OCI-LY1 (cell line): Measurements from ENCODE around the gene DGKD.

ENCODE experiments used
- H2AFZ ChIP-seq: fragments of 200-600 bp; sonication (generic), shearing (Covaris generic); 2 replicates; pipeline ENCODE4 v1.6.0; 2014; ENCODE audit warnings: antibody characterized with exemption, mild to moderate bottlenecking, low read length
- H3F3A ChIP-seq: fragments of 200-600 bp; sonication (generic), shearing (Covaris generic); 2 replicates; pipeline ENCODE4 v1.6.0; 2014; ENCODE audit warnings: mild to moderate bottlenecking, antibody characterized with exemption, low read length, moderate library complexity; ENCODE audit not compliant: insufficient read depth
- H3K27ac ChIP-seq: fragments of 200-600 bp; sonication (generic); 2 replicates; pipeline ENCODE4 v1.5.1; 2014; ENCODE audit warnings: low read length, mixed run types, mild to moderate bottlenecking, low read depth; ENCODE audit not compliant: poor library complexity, severe bottlenecking
- H3K27me3 ChIP-seq: fragments of 200-600 bp; sonication (generic); 2 replicates; pipeline ENCODE4 v1.6.0; 2014; ENCODE audit warnings: antibody characterized with exemption, mild to moderate bottlenecking, low read length, moderate library complexity; ENCODE audit not compliant: insufficient read depth
- H3K36me3 ChIP-seq: fragments of 200-600 bp; sonication (generic); 2 replicates; pipeline ENCODE4 v1.6.1; 2014; ENCODE audit warnings: mild to moderate bottlenecking, antibody characterized with exemption, low read length, moderate library complexity, mixed read lengths; ENCODE audit not compliant: insufficient read depth
- H3K4me1 ChIP-seq: fragments of 200-600 bp; sonication (generic); 2 replicates; pipeline ENCODE4 v1.5.1; 2014; ENCODE audit warnings: mild to moderate bottlenecking, low read length, moderate library complexity; ENCODE audit not compliant: insufficient read depth, severe bottlenecking
- H3K4me2 ChIP-seq: fragments of 200-600 bp; sonication (generic), shearing (Covaris generic); 2 replicates; pipeline ENCODE4 v1.6.1; 2014; ENCODE audit warnings: low read length
- H3K4me3 ChIP-seq: fragments of 200-600 bp; sonication (generic); 2 replicates; pipeline ENCODE4 v1.5.1; 2014; ENCODE audit warnings: low read length, low read depth, mild to moderate bottlenecking, mixed read lengths; ENCODE audit not compliant: poor library complexity, severe bottlenecking
- H3K79me2 ChIP-seq: fragments of 200-600 bp; shearing (Covaris generic); 2 replicates; pipeline ENCODE4 v1.6.1; 2016; ENCODE audit warnings: mixed run types, low read length, mixed read lengths; ENCODE audit not compliant: insufficient read depth
- H3K9ac ChIP-seq: fragments of 200-600 bp; sonication (generic), shearing (Covaris generic); 2 replicates; pipeline ENCODE4 v1.6.1; 2014; ENCODE audit warnings: mild to moderate bottlenecking, low read length, mixed read lengths
- H3K9me2 ChIP-seq: fragments of 200-600 bp; sonication (generic), shearing (Covaris generic); 2 replicates; pipeline ENCODE4 v1.6.1; 2014; ENCODE audit warnings: low read depth, mild to moderate bottlenecking, low read length, mixed read lengths
- H3K9me3 ChIP-seq: fragments of 200-600 bp; shearing (Covaris generic); 2 replicates; pipeline ENCODE4 v1.6.1; 2014; ENCODE audit warnings: low read length, mixed read lengths
- H4K20me1 ChIP-seq: fragments of 200-600 bp; sonication (generic), shearing (Covaris generic); 2 replicates; pipeline ENCODE4 v1.6.0; 2016; ENCODE audit warnings: mild to moderate bottlenecking, low read length; ENCODE audit not compliant: insufficient read depth
- CTCF ChIP-seq: fragments of 200-600 bp; sonication (generic), shearing (Covaris generic); IDR thresholded peaks from 2 replicates; pipeline ENCODE4 v1.5.1; 2017; ENCODE audit warnings: mild to moderate bottlenecking, antibody characterized with exemption, low read length, moderate library complexity, mixed read lengths
- EZH2 ChIP-seq: fragments of 200-600 bp; sonication (generic), shearing (Covaris generic); IDR thresholded peaks from 2 replicates; pipeline ENCODE4 v1.8.0; 2017; ENCODE audit warnings: borderline replicate concordance, mixed run types, mild to moderate bottlenecking, antibody characterized with exemption, low read length, moderate library complexity, mixed read lengths

Gene DGKD

GRCh38 chr2:233453916-233454315 is 99.6 kb downstream of the DGKD start:
- Histone ChIP-seq H3K9me3 (no peaks in the 10 kb centered on the region), H3K4me3 (no peak overlapping the region), H3F3A (no peaks in the 10 kb centered on the region), H3K27me3 (no peaks in the 10 kb centered on the region), H3K36me3 (peaks cover 7% of the 10 kb centered on the region; the same call in 1 of the 2 replicates), H3K79me2 (no peaks in the 10 kb centered on the region), H3K9me2 (no peaks in the 10 kb centered on the region), H4K20me1 (no peaks in the 10 kb centered on the region), H3K4me1 (no peaks in the 10 kb centered on the region), H3K27ac (no peak overlapping the region), H3K9ac (no peak overlapping the region), H2AFZ (no peak overlapping the region), H3K4me2 (no peak overlapping the region)
- TF ChIP-seq CTCF (no peak), EZH2 (no peak)

- Histone ChIP-seq H3K9me3 (no peaks in the 10 kb centered on the region), H4K20me1 (no peaks in the 10 kb centered on the region), H3K4me3 (no peak overlapping the region), H3K27ac (no peak overlapping the region), H3K36me3 (peaks cover 4% of the 10 kb centered on the region; the same call in 1 of the 2 replicates), H3K27me3 (no peaks in the 10 kb centered on the region), H3K4me2 (no peak overlapping the region), H3K9ac (no peak overlapping the region), H2AFZ (no peak overlapping the region), H3K9me2 (no peaks in the 10 kb centered on the region), H3K4me1 (no peaks in the 10 kb centered on the region), H3K79me2 (no peaks in the 10 kb centered on the region), H3F3A (no peaks in the 10 kb centered on the region)
- TF ChIP-seq EZH2, result no peak
- TF ChIP-seq CTCF, result no peak
These were observed 100.7 kb downstream of the DGKD start for GRCh38 chr2:233455006-233455405.

- H3K4me2 ChIP-seq, result no peak overlapping the region
- H3K9me2 ChIP-seq, result no peaks in the 10 kb centered on the region
- H2AFZ ChIP-seq, result no peak overlapping the region
- H3K4me3 ChIP-seq, result no peak overlapping the region
- H3K36me3 ChIP-seq, result peaks cover 4% of the 10 kb centered on the region; the same call in 1 of the 2 replicates
- H3K27ac ChIP-seq, result no peak overlapping the region
- TF ChIP-seq CTCF (no peak), EZH2 (no peak)
- no peaks in the 10 kb centered on the region for H3K27me3 ChIP-seq
- H3K4me1 ChIP-seq, result no peaks in the 10 kb centered on the region
- no peaks in the 10 kb centered on the region for H3K79me2 ChIP-seq
- H3K9ac ChIP-seq, result no peak overlapping the region
- H3K9me3 ChIP-seq, result no peaks in the 10 kb centered on the region
- no peaks in the 10 kb centered on the region for H4K20me1 ChIP-seq
- no peaks in the 10 kb centered on the region for H3F3A ChIP-seq
These were observed 101.2 kb downstream of the DGKD start for GRCh38 chr2:233455491-233455890.
